Activated CD8-positive, alpha-beta T cell treated with anti-CD3 and anti-CD28 coated beads, Interleukin-2, amount 10 ng/mL, durations not matched to agents 7 days and 5 days (primary cell): Measurements from ENCODE around the gene FAM120A. TPM values are rescaled to one million over a fixed set of nuclear protein-coding genes. Genes with fewer than 3 reads are reported as not detected.

Experiments used
- ATAC-seq: fragments of 150-1000 bp; cut with Tn5 transposase; one replicate; pipeline ENCODE4 v1.10.0; 2021; ENCODE audit warnings: moderate library complexity
- CTCF ChIA-PET: fragments of 350-600 bp; sonication (Branson Sonifier 250); formaldehyde crosslinking; loops from one replicate; lab custom pipeline; 2021; ENCODE audit warnings: antibody characterized with exemption; lab: Charles Lee
- POLR2A ChIA-PET: fragments of 350-600 bp; sonication (Branson Sonifier 250); formaldehyde crosslinking; loops from one replicate; lab custom pipeline; 2021; ENCODE audit warnings: antibody characterized with exemption; lab: Charles Lee
- DNase-seq: peaks from one replicate; pipeline ENCODE4 v3.0.0-alpha.2; 2020
- H3K27ac Mint-ChIP-seq: one replicate; pipeline ENCODE4 v1.8.0; 2021; ENCODE audit warnings: mild to moderate bottlenecking, mixed read lengths
- H3K27me3 Mint-ChIP-seq: one replicate; pipeline ENCODE4 v1.8.0; 2021; ENCODE audit warnings: low read depth, mixed read lengths
- H3K36me3 Mint-ChIP-seq: one replicate; pipeline ENCODE4 v1.8.0; 2021; ENCODE audit warnings: low read depth, mixed read lengths
- H3K4me1 Mint-ChIP-seq: one replicate; pipeline ENCODE4 v1.8.0; 2021; ENCODE audit warnings: low read depth, mixed read lengths
- H3K4me3 Mint-ChIP-seq: one replicate; pipeline ENCODE4 v1.8.0; 2021; ENCODE audit warnings: mild to moderate bottlenecking, mixed read lengths
- H3K9me3 Mint-ChIP-seq: one replicate; pipeline ENCODE4 v1.8.0; 2022; ENCODE audit warnings: mixed read lengths; ENCODE audit not compliant: insufficient read depth
- total RNA-seq, 2 experiments: library from RNA; stranded (reverse); gene quantifications; one replicate each; pipeline ENCODE4 v1.2.3, GENCODE V29; 2021

Gene FAM120A
- total RNA-seq, 2 experiments from 2014 or later, result 139 to 141 TPM

- no peaks in the 10 kb centered on the region for H3K9me3 Mint-ChIP-seq
- peaks cover under 1% of the 10 kb centered on the region for H3K36me3 Mint-ChIP-seq
- H3K4me3 Mint-ChIP-seq, result no peak overlapping the region
- H3K4me1 Mint-ChIP-seq, result peaks cover 36% of the 10 kb centered on the region
- ChIA-PET POLR2A (no interaction called here), CTCF (no interaction called here)
- DNase-seq (no peak), ATAC-seq (no peak)
- no peak overlapping the region for H3K27ac Mint-ChIP-seq
- no peaks in the 10 kb centered on the region for H3K27me3 Mint-ChIP-seq
Measured at GRCh38 chr9:93601063-93601462, 149.6 kb downstream of the FAM120A start.

GRCh38 chr9:93601666-93602065, 150.2 kb downstream of the FAM120A start:
- POLR2A ChIA-PET, result no interaction called here
- Mint-ChIP-seq H3K27ac (no peak overlapping the region), H3K4me3 (no peak overlapping the region), H3K36me3 (peaks cover 6% of the 10 kb centered on the region), H3K27me3 (no peaks in the 10 kb centered on the region), H3K4me1 (peaks cover 36% of the 10 kb centered on the region), H3K9me3 (peaks cover 4% of the 10 kb centered on the region)
- ATAC-seq (no peak), DNase-seq (no peak)
- CTCF ChIA-PET, result no interaction called here

GRCh38 chr9:93603011-93603410, 151.5 kb downstream of the FAM120A start:
- ATAC-seq (no peak), DNase-seq (no peak)
- Mint-ChIP-seq H3K4me3 (no peak overlapping the region), H3K36me3 (peaks cover 9% of the 10 kb centered on the region), H3K27me3 (no peaks in the 10 kb centered on the region), H3K27ac (no peak overlapping the region), H3K4me1 (peaks cover 29% of the 10 kb centered on the region), H3K9me3 (peaks cover 11% of the 10 kb centered on the region)
- ChIA-PET CTCF (no interaction called here), POLR2A (no interaction called here)

GRCh38 chr9:93603906-93604326, 152.4 kb downstream of the FAM120A start:
- Mint-ChIP-seq H3K27ac (no peak overlapping the region), H3K4me3 (no peak overlapping the region), H3K36me3 (peaks cover 11% of the 10 kb centered on the region), H3K27me3 (no peaks in the 10 kb centered on the region), H3K9me3 (peaks cover 18% of the 10 kb centered on the region), H3K4me1 (peaks cover 23% of the 10 kb centered on the region)
- ChIA-PET POLR2A (no interaction called here), CTCF (no interaction called here)
- DNase-seq, result no peak
- no peak for ATAC-seq

- ATAC-seq (no peak), DNase-seq (no peak)
- Mint-ChIP-seq H3K27ac (no peak overlapping the region), H3K36me3 (peaks cover 23% of the 10 kb centered on the region), H3K4me1 (no peaks in the 10 kb centered on the region), H3K9me3 (peaks cover 23% of the 10 kb centered on the region), H3K27me3 (no peaks in the 10 kb centered on the region), H3K4me3 (no peak overlapping the region)
- ChIA-PET POLR2A (no interaction called here), CTCF (no interaction called here)
Measured at GRCh38 chr9:93606187-93606586, 154.7 kb downstream of the FAM120A start.

- H3K27ac Mint-ChIP-seq, result no peak overlapping the region
- H3K9me3 Mint-ChIP-seq, result peaks cover 23% of the 10 kb centered on the region
- ATAC-seq (no peak), DNase-seq (no peak)
- H3K4me1 Mint-ChIP-seq, result peaks cover 6% of the 10 kb centered on the region
- no peaks in the 10 kb centered on the region for H3K27me3 Mint-ChIP-seq
- POLR2A ChIA-PET, result no interaction called here
- CTCF ChIA-PET, result no interaction called here
- no peak overlapping the region for H3K4me3 Mint-ChIP-seq
- peaks cover 28% of the 10 kb centered on the region for H3K36me3 Mint-ChIP-seq
Measured at GRCh38 chr9:93610206-93610605, 158.7 kb downstream of the FAM120A start.

GRCh38 chr9:93612052-93612795, 160.7 kb downstream of the FAM120A start:
- ChIA-PET POLR2A (no interaction called here), CTCF (no interaction called here)
- H3K27me3 Mint-ChIP-seq, result no peaks in the 10 kb centered on the region
- peaks cover 18% of the 10 kb centered on the region for H3K36me3 Mint-ChIP-seq
- no peak overlapping the region for H3K4me3 Mint-ChIP-seq
- H3K4me1 Mint-ChIP-seq, result peaks cover 6% of the 10 kb centered on the region
- DNase-seq (no peak), ATAC-seq (no peak)
- peaks cover 15% of the 10 kb centered on the region for H3K9me3 Mint-ChIP-seq
- no peak overlapping the region for H3K27ac Mint-ChIP-seq

GRCh38 chr9:93612796-93613154, 161.3 kb downstream of the FAM120A start:
- ATAC-seq, result no peak
- POLR2A ChIA-PET, result no interaction called here

GRCh38 chr9:93613174-93613573, 161.7 kb downstream of the FAM120A start:
- POLR2A ChIA-PET, result no interaction called here
- no peak for ATAC-seq

More at GRCh38 chr9:93612796-93613154, 161.3 kb downstream of the FAM120A start:
- CTCF ChIA-PET, result no interaction called here
- Mint-ChIP-seq H3K36me3 (peaks cover 18% of the 10 kb centered on the region), H3K4me3 (no peak overlapping the region), H3K27ac (no peak overlapping the region), H3K4me1 (peaks cover 6% of the 10 kb centered on the region), H3K9me3 (peaks cover 12% of the 10 kb centered on the region), H3K27me3 (no peaks in the 10 kb centered on the region)
- no peak for DNase-seq

GRCh38 chr9:93613791-93614190, 162.3 kb downstream of the FAM120A start:
- no peak for DNase-seq
- no peak overlapping the region for H3K4me3 Mint-ChIP-seq
- peaks cover 6% of the 10 kb centered on the region for H3K9me3 Mint-ChIP-seq
- no peak for ATAC-seq
- H3K36me3 Mint-ChIP-seq, result peaks cover 18% of the 10 kb centered on the region
- H3K27ac Mint-ChIP-seq, result no peak overlapping the region
- H3K4me1 Mint-ChIP-seq, result peaks cover 6% of the 10 kb centered on the region
- ChIA-PET CTCF (no interaction called here), POLR2A (no interaction called here)
- H3K27me3 Mint-ChIP-seq, result no peaks in the 10 kb centered on the region

More at GRCh38 chr9:93613174-93613573, 161.7 kb downstream of the FAM120A start:
- Mint-ChIP-seq H3K4me1 (peaks cover 6% of the 10 kb centered on the region), H3K27me3 (no peaks in the 10 kb centered on the region), H3K4me3 (no peak overlapping the region), H3K27ac (no peak overlapping the region), H3K9me3 (peaks cover 11% of the 10 kb centered on the region), H3K36me3 (peaks cover 18% of the 10 kb centered on the region)
- DNase-seq, result no peak
- CTCF ChIA-PET, result no interaction called here

GRCh38 chr9:93614830-93615468, 163.5 kb downstream of the FAM120A start:
- H3K4me1 Mint-ChIP-seq, result peaks cover 6% of the 10 kb centered on the region
- ATAC-seq, result no peak
- no peak overlapping the region for H3K4me3 Mint-ChIP-seq
- H3K27me3 Mint-ChIP-seq, result no peaks in the 10 kb centered on the region
- ChIA-PET CTCF (no interaction called here), POLR2A (no interaction called here)
- H3K36me3 Mint-ChIP-seq, result peaks cover 9% of the 10 kb centered on the region
- H3K27ac Mint-ChIP-seq, result no peak overlapping the region
- DNase-seq, result no peak
- no peaks in the 10 kb centered on the region for H3K9me3 Mint-ChIP-seq
